NCI-H69 (cell line): ENCODE measurements around the gene MACROD1.
"Not testable (repeated sequence)": the region's sequence is repeated elsewhere in the genome, so short reads cannot be mapped to it uniquely, and the experiment has no call there.

Source experiments
- DNase-seq: peaks from one replicate; lab custom pipeline; 2025; lab: John Stamatoyannopoulos, UW

The MACROD1 gene

GRCh38 chr11:64056213-64056785, 109.6 kb downstream of the MACROD1 start:
- DNase-seq: peak; percentile 74

- DNase-seq: no peak
These were observed 110.8 kb downstream of the MACROD1 start for GRCh38 chr11:64055077-64055476.

DNA sequence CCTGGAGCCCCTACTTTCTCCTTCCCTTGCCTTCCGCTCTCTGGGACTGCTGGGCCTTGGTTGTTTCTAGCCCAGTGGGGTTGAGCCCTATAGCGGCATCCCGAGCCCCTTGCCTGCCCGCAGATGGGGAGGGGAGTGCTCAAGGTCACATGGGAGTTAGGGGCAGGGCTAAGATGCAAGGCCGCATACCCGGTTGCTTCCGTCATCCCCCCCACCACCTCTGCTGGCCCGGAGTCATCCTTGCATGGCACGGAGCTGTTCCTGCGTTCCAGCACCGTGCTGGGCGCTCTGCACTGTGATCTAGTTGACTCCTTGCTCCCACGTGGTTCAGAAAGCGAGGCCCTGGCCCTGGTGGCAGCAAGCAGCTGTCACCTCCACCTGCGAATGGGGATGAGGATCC, 112.2 kb downstream of the MACROD1 start:
- DNase-seq: no peak

DNA sequence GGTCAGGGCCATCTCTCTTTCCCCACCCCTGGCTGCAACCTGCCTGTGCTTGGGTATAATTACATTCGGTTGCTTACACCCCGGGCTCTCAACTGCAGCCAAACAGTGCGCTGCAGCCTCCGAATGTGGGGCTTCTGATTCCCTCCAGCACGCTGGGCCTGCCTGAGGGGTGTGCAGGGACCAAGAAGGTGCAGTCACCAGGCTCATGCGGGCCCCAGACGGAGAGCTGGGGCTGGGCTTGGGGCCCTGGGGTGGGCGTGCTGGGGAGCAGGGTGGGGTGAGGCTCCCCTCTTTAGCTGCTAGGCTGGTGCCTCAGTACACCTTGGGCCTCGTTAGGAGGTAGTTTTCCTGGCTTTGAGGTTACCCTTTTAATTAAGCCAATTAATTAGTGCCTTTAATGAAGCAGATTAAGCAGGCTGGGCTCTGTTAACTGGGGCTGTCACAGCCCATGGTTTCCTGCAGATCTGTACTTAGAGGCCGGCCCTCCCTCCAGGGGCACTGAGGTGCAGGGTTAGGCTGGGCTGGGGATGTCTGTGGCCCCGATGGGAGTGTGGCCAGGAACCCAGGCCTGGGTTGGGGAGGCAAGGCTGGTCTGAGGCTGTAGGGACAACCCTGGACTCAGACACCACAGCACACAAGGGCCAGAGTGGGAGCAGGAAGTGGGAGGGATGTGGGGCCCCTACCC, 112.8 kb downstream of the MACROD1 start:
- DNase-seq: no peak

DNA sequence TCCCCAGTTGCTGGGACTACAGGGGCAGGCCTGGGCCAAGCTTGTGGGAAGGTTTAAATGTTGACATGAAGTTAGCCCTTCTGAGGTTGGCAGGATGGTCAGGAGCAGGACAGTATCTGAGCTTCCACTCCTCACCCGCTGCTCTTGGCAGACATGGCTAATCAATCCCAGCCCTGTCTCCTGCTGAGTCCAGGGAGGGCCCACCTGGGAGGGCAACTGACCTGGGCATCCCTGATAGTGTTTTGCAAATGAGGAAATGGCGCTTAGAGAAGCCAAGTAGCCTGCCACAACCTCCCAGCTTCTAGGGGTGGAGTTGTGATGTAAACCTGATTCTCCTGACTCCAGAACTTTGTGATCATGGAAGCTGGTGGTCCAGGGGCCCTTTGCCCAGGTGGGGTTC, 113.5 kb downstream of the MACROD1 start:
- DNase-seq: no peak

- no peak for DNase-seq
These were observed 114.6 kb downstream of the MACROD1 start for GRCh38 chr11:64051297-64051696.

DNA sequence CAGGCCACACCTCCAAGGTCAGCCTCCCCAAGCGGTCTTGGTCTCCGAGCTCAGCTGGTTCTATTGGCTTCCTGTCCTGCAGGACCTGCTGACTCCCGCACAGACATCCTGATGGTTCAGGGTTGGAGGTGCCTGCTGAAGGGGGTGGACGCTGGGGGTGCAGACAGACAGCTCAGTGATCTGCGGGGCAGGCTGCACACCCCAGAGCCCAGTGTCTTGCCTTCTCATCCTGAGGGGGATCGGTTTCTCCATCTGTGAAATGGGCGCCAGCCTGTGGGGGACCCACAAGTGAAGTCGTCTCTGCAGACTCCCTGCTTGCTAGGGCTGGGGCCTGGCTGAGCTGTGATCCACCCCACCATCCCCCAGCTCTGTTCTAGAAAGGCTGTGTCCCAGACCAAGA, 116.4 kb downstream of the MACROD1 start:
- no peak for DNase-seq

DNA sequence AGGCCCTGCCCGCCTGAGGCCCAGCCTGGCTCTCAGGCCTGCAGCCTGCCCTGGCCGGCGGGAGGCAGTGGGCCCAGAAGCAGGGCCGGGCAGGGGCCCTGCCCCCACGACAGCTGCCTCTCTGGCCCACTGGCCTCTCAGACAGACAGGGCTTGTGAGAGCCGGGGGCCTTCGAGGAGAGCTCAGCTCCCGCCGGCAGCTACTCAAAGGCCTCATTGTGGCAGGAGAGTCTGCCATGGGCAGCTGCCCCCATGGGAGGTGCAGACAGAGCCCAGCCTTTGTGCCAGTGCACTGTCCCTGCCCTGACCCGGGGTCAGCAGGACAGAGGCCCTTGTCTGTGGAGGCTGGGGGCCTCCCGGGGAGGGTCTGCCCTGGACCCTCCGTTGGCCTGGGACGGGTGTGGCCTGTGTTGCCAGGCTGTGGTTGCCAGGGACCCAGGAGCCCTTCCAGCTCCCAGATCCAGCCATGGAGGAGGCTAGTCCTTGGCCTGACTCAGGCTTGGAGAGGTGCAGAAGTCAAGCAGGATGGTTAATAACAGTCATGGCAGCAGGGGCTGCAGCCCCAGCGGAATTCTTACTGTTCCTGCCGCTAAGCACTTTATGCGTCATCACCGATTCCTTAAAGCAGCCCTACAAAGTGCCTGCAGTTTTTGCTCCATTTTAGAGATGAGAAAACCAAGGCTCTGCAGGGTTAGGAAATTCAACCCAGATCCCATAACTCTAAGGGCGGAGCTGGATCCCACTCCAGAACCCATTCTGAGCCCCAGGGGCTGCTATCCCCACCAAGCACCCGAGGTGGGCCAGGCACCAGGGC, 117.7 kb downstream of the MACROD1 start:
- no peak for DNase-seq

DNA sequence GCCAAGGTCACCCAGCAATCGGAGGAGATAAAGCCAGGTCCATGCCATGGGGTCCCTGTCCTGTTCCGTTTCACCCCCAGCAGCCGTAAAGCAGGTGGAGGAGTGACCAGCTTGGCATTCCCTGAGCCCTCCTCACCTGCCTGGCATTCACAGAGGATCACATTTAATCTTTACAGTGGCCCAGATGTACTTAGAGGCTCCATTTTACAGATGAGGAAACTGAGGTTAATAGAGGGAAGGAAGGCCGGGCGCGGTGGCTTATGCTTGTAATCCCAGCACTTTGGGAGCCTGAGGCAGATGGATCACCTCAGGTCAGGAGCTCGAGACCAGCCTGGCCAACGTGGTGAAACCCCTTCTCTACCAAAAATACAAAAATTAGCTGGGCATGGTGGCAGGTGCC, 118.5 kb downstream of the MACROD1 start:
- not testable (repeated sequence) for DNase-seq

- no peak for DNase-seq
These were observed 120.2 kb downstream of the MACROD1 start for GRCh38 chr11:64045700-64046099.

GRCh38 chr11:64044730-64045393, 121.1 kb downstream of the MACROD1 start:
- DNase-seq: peak; percentile 95

DNA sequence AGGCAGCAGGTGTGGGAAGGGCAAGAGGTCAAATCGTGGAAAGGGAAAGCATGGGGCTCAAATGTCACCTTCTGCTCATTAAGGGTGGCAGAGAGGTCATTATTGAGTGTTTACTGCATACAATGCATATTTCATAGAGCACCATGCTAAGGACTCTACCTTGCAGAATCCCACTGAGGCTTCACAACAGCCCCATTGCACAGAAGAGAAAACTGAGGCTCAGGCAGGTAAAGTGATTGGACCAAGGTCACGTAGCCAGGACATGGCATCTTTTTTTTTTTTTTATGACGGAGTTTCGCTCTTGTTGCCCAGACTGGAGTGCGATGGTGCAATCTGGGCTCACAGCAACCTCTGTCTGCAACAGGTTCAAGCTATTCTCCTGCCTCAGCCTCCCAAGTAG, 122.4 kb downstream of the MACROD1 start:
- DNase-seq: no peak

DNA sequence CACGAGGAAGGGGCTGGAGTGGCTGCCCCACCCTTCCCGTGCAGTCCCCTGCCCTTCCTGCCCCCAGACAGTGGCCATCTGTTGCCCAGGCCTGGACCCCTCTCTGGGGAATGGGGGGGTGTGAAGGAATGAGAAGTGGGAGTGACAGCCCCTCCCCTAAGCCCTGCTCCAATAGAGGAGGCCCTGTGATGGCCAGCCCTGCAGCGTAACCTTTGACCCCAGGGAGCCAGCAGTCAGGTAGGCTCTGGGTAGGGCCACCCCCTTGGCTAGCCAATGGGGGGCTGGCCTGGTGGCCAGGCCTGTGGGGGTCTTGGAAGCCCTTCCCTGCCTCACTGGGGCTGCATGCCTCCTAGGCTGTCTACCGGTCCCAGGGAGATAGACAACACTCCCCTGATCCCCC, 123.6 kb downstream of the MACROD1 start:
- no peak for DNase-seq

- no peak for DNase-seq
These were observed 124.1 kb downstream of the MACROD1 start for GRCh38 chr11:64041846-64042245.

DNA sequence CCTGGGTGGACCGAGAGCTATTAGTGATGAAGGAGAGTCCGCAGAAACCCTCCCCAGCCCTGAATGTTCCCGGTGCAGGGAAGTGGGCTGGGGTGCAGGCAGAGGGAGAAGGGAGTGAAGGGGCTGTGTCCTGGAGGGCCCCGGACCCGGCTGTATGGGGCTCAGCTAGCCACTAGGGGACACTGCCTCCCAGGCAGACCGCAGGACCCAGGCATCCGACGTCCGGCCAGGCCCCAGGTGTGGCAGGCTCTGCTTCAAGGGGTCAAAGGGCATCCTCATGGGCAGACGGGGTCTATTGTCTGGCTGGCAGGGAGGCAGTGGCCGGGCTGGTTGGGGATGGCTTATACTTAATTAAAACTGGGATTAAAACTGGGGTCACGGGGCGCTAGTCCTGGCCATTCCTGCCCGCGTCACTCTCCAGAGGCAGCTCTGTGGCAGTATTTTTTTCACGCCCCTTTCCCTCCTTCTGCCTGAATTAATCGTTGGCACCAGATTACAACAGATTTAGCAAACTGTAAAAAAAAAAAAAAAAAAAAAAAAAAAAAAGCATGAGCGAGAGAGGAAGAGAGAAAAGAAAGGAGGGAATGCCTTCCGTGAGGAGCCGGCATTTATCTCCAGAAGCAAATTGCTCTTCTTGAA, 125.1 kb downstream of the MACROD1 start:
- DNase-seq: peak; percentile 65

GRCh38 chr11:64039012-64039665, 126.8 kb downstream of the MACROD1 start:
- DNase-seq: no peak

GRCh38 chr11:64038500-64038899, 127.4 kb downstream of the MACROD1 start:
- no peak for DNase-seq

GRCh38 chr11:64037027-64037634, 128.8 kb downstream of the MACROD1 start:
- DNase-seq: peak; percentile 48

GRCh38 chr11:64036087-64037026, 129.6 kb downstream of the MACROD1 start:
- peak; percentile 73 for DNase-seq

DNA sequence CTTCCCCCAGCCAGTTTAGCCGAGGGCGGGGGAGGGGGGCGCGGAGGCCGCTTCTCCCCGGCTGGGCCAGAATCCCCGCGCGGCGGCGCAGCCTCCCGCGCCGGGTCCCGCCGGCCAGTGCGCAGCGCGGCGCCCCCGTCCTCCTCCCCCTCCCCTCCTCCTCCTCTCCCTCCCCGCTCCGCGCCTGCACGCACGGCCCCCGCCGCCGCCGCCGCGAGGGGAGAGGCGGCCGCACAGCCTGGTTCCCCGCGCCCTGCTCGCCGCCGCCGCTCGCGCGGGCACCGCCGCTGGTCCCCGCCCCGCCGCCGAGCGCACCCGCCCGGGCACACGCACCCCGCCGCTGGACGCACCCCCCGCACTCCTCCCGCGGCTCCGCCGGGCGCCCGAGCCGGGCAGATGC, 130.3 kb downstream of the MACROD1 start, which contains the start of gene FLRT1:
Gene FLRT1, plus strand, starts transcription at position 356 of the 400 bp plus-strand sequence. CDS start 80,337 bp downstream, outside the sequence.
- peak; percentile 72 for DNase-seq
